ENCODE data around the gene IGFL1.
"Not testable (repeated sequence)": the region's sequence is repeated elsewhere in the genome, so short reads cannot be mapped to it uniquely, and the experiment has no call there.

IGFL1 gene

DNA sequence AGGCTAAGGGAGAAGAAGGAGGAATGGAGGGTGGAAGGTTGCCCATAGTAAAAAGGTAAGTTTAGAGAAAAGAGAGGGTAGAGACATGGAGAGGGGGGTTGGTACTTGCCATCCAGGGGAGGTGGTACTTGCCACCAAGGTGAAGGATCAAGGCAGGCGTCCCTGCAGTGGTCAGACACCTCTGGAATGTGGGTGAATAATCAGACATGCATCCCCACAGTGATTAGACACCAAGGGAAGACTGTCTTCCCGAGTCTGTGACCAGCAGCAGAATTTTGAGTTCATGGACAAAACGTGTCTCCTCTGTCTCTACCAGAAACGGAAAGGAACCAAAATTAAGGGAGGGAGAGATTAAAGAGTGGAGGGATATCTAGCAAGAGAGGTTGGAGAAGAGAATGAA lies 27.1 kb upstream of the IGFL1 start:
- no peak for DNase-seq (ENCODE audit: low read depth)

DNA sequence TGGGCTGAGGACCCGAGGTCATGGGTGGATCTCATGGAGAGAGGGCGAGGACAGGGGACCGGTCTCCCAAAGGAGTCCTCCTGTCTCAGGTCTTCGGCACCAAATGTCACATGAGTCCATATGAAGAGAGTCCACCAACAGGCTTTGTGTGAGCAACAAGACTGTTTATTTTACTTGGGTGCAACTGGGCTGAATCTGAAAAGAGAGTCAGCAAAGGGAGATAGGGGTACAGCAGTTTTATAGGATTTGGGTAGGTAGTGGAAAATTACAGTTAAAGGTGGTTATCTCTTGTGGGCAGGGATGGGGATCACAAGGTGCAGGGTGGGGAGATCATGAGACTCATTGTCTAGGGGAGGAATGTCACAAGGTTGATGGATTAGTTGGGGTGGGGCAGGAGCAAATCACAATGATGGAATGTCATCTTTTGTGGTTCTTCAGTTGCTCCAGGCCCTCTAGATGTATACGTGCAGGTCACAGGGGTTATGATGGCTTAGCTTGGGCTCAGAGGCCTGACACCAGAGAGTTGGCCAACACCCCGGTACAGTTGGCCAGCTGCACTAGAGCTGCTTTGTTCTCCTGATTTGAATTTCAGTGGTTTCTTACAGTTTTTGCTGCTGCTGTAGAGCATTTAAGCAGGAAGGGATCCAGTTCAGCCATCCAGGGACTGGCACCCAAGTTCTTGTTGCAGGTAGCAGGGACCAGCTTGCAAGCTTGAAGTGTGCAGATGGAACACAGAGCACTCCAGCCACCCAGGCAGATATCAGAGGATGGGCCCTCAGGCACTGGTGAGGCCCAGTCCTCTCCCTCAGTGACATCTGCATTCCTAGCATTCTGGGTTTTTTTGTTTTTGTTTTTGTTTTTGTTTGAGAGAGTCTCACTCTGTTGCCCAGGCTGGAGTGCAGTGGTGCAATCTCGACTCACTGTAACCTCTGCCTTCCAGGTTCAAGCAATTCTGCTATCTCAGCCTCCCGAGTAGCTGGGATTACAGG lies 26.4 kb upstream of the IGFL1 start:
- no peak for DNase-seq (ENCODE audit: low read depth)

DNA sequence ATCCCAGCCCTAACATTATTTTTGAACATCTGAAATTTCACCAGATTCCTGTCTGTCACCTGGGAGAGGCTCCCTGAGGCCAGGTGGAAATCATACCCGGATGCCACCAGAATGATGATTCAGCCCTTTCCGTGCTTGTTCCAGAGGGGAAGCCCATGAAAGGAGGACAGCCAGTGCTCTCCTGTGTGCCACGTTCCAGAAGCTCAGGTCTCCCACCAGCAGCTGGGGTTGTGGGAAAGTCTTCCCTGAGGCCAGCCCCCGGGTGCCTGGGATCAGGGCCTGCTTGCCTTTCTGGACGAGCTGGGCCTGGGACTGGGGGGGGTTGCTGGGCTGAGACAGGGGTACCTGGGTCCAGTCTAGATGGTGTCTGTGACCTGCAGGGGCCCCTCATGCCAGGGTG lies 25.5 kb upstream of the IGFL1 start:
- DNase-seq (ENCODE audit: low read depth) = no peak

DNA sequence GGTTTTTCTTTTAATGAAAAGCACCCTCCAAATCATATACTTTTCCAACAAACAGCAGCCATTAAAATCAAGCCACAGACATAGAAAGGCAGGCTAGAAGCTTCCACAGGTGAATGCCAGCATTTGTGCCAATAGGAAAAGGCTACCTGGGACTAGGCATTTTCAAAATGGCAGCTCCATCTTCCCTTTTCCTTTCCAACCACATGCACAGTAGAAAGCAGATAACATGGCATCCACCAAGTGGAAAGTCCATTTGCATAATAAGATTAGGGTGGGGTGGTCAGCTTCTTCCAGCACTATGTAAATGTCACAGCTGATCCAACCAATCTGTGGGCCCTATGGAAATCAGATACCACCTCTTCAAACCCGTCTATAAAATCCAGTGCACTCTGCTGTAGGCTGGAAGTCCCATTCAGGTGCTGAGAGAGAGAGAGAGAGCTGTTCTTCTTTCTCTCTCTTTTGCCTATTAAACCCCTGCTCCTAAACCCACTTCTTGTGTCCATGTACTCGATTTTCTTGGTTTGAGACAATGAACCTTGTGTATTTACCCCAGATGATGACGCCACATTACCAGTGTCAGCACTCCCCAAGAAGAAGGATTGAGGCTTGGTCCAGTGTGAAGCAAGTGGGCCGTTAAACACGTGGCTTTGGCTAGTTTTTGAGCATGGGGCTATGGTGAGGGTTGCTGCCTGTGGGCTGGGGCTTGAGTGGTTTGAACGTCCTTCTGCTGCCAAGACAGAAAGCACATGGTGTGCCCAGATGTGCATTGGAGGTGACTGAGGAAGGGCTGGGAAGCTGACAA lies 24.2 kb upstream of the IGFL1 start:
- no peak for DNase-seq (ENCODE audit: low read depth)

DNA sequence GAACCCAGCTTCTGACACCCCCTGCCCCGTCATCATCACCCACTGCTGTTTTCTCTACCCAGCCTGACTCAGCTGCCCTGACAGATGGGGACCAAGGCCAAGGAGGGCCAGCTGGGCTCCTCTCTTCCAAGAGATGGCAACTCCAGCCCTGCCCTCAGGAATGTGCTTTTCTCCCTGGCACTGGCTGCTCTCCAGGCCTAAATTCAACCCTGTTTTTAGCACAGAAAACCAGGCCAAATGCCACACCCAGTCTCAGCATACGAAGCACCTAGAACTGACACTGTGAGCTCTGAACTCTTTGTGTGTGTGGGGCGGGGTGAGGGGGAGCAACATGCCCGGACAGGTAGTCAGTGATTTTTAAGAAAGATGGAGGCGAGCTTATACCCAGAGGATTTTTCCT lies 23.4 kb upstream of the IGFL1 start:
- no peak for DNase-seq (ENCODE audit: low read depth)

DNA sequence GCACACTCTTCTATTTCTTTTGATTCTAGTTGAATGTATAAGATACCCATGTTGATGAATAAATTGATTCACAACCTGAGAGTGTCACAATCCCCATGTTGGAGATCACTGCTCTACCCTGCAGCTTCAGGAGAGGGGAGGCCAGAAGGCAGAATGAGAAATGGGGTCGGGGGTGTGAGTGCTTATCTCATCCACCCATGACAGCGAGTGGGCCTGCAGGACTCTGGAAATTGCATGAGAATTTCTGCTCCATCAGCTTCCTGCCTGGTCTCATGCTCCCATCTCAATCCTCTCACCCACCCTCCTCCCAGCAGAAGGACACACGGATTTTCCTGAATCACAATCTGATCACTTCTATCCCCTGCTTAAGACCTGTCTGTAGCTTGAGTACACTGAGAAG lies 22.9 kb upstream of the IGFL1 start:
- no peak for DNase-seq (ENCODE audit: low read depth)

DNA sequence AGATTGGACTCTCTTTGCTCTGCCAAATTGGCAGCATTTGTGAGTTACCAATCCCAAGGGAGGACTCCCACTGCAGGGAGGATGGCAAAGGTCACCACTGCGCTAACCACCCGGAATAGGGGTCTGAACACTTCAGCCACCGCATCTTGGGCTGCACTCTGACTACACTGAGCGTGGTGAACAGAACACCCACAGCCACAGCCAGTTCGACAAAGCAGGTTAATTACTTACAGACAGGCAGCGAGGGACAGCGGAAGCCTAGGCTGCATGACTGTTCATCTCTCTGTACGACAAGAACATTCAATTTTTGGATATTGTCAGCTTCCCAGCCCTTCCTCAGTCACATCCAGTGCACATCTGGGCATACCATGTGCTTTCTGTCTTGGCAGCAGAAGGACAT lies 21.7 kb upstream of the IGFL1 start:
- not testable (repeated sequence) for DNase-seq (ENCODE audit: low read depth)

DNA sequence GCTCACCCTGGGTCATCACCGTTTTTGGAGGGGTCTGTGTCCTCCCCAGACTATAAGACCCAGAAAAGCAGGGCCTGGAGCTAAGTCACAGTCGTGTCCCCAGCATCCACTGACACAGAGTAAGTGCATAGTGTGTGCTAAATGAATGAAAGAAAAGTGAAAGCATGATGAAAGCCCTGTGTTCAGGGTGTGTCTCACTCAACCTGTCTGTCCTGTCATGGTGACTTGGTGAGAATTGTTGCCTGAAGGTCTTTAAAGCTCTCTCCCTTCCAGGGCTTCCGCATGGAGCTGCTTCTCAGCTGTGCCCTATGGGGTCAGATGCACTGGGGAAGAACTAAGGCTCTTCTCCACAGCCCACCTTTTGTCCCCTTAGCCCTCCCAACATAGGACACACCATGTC lies 20.5 kb upstream of the IGFL1 start:
- no peak for DNase-seq (ENCODE audit: low read depth)

DNA sequence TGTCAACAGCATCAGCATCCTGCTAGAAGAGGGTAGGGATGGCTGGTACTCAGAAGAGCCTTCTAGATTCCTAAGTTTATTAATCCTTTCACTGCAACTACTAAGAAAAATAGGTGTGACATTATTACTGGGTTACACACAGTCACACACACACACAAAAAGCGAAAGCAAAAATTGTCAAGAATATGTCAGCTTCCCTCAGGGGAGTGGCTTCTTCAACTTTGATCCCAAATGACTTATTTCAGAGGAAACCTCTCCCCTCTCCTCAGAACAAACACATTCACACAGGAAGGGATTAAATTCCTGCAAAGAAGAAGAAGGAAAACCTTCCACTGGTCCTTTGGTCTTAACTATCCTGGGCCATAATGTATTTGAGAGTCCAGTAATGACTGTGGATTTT lies 20.1 kb upstream of the IGFL1 start:
- no peak for DNase-seq (ENCODE audit: low read depth)

DNA sequence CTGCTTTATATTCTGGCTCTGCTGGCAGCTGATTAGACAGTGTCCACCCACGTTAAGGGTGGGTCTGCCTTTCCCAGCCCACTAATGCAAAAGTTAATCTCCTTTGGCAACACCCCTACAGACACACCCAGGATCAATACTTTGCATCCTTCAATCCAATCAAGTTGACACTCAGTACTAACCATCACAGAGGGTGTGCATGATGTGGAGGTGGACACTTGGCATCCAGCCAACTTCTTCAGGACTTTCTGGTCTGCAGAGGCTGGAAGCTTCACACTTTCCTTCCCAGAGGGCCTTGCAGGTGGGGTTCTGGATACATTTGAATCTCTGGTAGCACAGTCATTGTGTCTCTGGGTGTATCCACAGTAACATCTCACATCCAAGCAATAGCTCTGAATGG lies 18.9 kb upstream of the IGFL1 start:
- DNase-seq (ENCODE audit: low read depth) = no peak

DNA sequence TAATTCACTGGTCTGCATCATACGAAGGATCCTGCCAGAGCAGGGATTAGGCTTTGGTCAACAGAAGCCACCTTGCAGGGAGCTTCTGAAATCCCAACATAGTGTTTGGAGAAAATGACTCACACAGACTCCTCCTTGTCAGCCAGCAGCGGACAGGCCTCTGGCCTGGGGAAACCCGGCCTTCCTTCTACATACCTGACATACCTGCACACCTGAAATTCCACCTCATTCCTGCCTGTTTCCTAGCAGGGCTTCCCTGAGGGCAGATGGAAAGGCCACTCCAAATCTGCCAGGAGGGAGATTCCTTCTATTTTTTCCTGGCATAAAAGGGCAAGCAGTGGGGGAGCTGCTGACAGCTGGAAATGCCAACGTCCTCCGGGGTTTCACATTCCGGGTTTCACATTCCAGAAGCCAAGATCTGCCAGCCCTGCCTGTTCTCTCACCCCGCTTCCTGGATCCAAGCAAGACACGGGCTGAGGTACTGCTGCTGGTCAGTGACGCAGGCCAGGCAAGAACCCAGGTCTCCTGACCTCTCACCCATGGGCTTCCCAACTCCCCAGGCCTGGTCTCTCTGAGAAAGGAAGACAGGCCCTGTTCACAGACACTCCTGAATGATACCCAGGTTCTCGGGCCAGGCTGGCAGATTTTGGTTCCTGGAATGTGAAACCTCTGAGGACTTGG lies 18.2 kb upstream of the IGFL1 start:
- DNase-seq (ENCODE audit: low read depth) = no peak

DNA sequence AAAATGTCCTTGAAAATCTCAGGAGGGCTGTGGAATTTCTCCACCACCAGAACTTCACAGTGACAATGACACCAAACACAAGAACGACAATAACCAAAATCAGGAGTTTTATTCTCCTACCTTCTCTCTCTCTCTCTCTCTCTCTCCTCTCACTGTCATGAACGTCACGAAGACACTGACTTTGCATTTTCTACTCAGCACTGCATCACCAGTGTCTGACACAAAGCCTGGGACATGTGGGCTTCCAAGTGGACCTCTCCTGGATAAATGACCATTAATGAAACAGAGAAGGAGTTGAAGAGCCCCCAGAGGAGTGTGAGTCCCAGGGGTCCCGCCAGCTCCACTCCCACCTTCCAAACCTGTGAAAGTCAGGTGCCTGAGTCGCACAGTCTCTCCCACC lies 16.9 kb upstream of the IGFL1 start:
- not testable (repeated sequence) for DNase-seq (ENCODE audit: low read depth)

DNA sequence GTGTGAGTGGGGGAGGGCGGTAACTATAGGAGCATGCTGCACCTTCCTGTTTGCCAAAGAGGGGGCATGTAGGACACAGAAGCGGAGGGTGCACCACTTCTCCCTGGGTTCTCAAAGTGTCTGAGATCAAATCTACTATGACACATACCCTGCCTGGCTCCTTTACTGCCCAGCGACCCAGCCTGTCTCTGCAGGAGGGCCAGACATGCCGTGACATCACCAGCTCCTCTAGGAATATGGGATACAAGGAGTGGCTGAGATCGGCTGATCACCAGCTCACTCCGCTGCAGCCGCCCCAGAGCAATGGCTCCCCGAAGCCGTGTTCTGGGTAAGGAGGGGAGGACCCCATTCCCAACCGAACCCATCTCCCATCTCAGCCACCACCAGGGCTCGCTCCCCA lies 16.4 kb upstream of the IGFL1 start:
- no peak for DNase-seq (ENCODE audit: low read depth)

DNA sequence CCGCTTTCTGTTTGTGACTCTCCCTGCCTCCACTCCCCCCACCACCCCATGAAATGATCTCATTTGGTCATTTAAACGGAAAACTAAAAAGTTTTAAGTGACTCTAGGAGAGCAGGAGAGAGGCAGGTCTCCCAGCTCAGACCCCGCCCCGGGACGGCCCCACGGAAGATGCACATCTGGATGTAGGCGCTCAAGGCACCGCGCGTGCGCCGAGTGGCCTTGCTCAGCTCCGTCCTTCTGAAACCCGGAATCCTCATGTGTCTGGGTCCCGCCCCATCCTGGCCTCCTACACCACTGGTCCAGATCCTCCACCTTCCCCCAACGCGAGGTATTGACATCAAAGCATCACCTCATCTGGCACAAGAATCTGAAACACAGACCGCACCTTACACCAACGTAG lies 15.7 kb upstream of the IGFL1 start:
- DNase-seq (ENCODE audit: low read depth) = no peak

DNA sequence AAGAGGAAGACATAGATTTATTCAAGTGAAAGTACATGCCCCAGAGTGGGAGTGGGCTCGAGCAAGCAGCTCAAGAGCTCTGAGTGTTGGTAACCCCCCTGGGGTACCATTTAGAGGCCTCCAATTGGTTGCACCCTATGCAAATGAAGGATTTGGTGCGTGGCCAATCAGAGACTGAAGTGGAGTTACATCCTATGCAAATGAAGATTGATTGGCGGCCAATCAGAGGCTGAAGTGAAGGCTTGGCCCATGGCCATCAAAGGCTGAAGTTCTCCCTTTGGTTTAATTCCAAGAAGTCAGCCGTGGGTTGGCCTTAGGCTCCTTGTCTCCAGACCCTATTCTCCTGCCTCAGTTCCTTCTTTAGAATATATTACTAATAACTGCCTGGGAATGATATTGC lies 12.9 kb upstream of the IGFL1 start:
- DNase-seq (ENCODE audit: low read depth) = no peak

DNA sequence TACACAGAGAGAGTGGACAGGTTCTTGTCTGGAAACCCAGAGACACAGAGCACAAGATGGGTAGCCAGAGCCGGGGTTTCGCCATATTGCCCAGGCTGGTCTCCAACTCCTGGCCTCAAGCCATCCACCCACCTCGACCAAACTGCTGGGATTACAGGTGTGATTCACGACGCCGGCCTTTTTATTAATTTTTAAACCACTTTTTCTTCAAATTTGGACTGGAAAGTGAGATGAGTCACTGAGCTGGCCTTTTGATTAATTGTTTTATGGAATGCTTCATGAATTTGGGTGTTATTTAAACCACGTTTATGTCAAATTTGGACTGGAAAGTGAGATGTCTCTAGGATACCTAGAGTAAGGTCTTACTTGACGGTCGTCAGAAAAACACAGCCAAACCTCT lies 12.1 kb upstream of the IGFL1 start:
- no peak for DNase-seq (ENCODE audit: low read depth)

DNA sequence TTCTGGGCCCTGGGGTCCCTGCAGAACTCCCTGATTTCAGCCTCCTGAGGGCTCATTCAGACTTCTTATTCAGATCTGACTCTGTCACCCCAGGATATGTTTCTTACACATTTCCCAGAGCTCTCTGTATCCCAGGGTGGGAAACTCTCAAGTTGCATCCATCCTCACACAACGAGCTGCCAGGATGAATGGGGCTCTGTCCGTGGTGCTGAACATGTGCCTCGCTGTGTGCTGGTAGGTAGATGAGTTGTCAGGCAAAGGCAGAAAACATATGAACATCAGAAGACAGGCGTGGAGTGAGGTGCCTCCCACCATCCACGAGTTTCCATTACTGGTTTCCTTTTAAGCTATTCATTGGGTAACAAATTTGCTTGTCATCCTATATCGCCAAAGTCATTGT lies 11.4 kb upstream of the IGFL1 start:
- peak; percentile 25 for DNase-seq (ENCODE audit: low read depth)

DNA sequence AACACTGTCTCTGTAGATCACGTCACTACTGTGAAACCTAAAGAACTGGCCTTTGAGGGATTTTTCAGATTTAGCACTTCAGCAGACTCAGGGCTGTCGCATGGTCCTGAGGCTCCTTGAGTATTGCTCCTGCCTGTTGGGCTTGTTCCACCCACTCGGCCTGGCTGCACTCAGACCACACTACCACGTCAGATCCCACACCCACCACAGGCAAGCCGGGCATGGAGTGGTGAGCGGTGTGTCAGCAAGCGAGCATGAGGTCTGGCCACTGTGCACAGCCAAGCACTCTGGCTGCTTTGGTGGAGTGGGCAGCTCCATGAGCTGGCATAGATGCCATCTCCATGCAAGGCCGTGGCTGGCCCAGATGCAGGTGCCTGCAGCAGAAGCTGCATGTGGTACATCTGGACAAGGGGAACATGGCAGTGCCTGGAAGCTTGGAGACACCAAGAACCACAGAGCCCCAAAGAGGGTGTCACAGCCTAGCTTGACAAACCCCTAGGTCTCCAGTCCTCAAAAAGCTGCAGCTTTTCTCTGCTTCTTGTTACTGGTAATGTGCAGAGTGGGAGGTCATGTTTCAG lies 9.4 kb upstream of the IGFL1 start:
- DNase-seq (ENCODE audit: low read depth) = no peak

DNA sequence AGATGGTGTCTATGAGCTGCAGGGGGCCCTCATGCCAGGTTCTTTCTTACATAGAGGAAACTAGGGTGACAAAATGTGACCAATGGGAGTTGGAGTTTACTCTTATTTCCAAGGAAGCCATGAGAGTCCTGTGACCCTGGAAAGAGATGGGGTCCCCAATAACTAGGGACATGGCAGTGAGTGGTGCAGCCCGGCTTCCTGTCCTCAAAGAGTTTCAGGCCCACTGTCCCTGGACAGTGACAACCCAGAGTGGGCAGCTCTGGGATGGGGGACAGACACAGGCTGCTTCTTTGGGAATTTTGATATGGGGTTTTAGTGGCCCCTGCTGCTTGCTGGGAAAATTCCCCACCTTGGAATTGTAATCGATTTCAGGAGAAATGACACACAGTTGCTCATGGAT lies 8.4 kb upstream of the IGFL1 start:
- DNase-seq (ENCODE audit: low read depth) = no peak

DNA sequence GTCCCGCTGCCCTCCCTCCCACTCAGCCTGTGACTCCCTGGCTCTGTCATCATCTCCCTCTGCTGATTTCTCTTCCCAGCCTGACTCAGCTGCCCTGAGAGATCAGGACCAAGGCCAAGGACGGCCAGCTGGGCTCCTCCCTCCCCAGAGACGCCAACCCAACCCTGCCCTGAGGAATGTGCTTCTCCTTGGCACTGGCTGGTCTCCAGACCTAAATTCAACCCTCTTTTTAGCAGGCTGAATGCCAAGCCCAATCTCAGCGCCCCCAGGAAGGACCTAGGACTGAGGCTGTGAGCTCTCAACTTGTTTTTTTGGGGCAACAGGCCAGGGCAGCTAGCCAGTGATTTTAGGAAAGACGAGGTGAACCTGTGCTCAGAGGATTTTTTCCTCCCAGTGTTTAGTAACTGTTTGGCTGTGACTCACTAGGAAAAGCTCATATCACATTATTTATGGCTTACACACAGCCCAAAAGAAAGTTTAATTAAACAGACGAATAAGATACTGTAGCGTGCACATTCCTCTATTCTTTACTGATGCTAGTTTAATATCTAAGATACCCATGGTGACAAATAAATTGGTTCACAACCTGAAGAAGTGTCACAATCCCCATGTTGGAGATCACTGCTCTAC lies 7.4 kb upstream of the IGFL1 start:
- DNase-seq (ENCODE audit: low read depth) = no peak

DNA sequence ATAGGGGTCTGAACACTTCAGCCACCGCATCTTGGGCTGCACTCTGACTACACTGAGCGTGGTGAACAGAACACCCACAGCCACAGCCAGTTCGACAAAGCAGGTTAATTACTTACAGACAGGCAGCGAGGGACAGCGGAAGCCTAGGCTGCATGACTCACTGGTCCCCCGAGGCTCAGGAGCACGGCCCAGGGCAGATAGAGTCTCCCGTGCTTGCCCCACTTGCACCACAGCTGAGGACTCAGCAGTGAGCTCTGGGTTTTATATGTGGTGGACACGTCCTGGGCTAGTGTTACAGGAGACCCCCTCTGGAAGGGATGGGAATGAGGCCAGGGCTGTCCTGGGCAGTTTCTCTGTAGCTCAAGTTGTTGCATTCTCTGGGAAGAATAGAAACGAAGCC lies 5.8 kb upstream of the IGFL1 start:
- DNase-seq (ENCODE audit: low read depth) = not testable (repeated sequence)

DNA sequence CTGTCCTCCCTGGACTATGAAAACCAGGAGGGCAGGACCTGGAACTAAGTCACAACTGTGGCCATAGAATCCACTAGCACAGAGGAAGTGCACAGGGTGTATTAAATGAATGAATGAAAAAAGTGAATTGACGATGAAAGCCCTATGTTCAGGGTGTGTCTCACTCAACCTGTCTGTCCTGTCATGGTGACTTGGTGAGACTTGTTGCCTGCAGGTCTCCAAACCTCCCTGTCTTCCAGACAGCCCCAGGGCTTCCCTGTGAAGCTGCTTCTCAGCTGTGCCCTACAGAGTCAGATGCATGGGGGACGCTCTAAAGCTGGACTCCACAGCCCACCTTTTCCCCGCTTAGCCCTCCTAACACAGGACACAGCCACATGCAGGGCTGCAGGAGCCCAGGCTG lies 4.8 kb upstream of the IGFL1 start:
- no peak for DNase-seq (ENCODE audit: low read depth)
